IPS-20b (cell line): Measurements from ENCODE around the gene ARFGAP1.

ENCODE experiments used
- H3K27ac ChIP-seq: one replicate; pipeline ENCODE4 v1.5.1; 2013; ENCODE audit warnings: low read length
- H3K27me3 ChIP-seq: 2 replicates; pipeline ENCODE4 v1.6.1; 2013; ENCODE audit warnings: mild to moderate bottlenecking, low read length, inconsistent platforms; ENCODE audit not compliant: insufficient read depth
- H3K36me3 ChIP-seq: 2 replicates; pipeline ENCODE4 v1.6.1; 2013; ENCODE audit warnings: low read depth, mild to moderate bottlenecking, inconsistent platforms, low read length, moderate library complexity; ENCODE audit not compliant: insufficient read depth
- H3K4me1 ChIP-seq: 2 replicates; pipeline ENCODE4 v1.6.1; 2013; ENCODE audit warnings: mild to moderate bottlenecking, control low read depth, inconsistent platforms, low read length, moderate library complexity; ENCODE audit not compliant: insufficient read depth
- H3K4me3 ChIP-seq: 2 replicates; pipeline ENCODE4 v1.5.1; 2013; ENCODE audit warnings: mild to moderate bottlenecking, low read length, inconsistent platforms
- H3K9ac ChIP-seq: 2 replicates; pipeline ENCODE4 v1.6.1; 2013; ENCODE audit warnings: low read depth, mild to moderate bottlenecking, inconsistent platforms, low read length, moderate library complexity
- H3K9me3 ChIP-seq: 2 replicates; pipeline ENCODE4 v1.6.1; 2013; ENCODE audit warnings: mild to moderate bottlenecking, low read depth, low read length, inconsistent platforms; ENCODE audit not compliant: insufficient read depth

Gene ARFGAP1

DNA sequence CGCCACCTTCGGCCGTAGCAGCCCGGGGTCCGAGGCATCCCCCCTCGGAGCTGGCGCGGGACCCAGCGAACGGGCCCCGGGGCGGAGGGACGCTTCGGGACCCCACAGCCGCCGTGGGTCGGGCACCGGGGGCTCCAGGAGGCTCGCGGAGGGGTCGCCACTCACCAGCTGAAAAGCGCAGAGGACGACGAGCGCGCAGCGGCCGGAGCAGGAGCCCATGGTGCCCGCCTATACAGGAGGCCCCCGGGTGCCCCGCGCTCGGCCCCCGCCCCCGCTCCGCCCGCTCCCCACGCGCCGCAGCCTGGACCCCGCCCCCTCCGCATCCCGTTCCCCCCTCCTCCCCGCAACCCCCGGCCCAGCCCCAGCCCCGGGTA lies 18.4 kb upstream of the ARFGAP1 start, which contains the start of gene NKAIN4:
TSS of gene NKAIN4 (minus strand) at position 232 of the 374 bp plus-strand sequence. CDS start at position 219, 13 bp downstream.
- Histone ChIP-seq H3K36me3 (no peaks in the 10 kb centered on the region), H3K27ac (no peak within 1 kb of the TSS), H3K4me3 (peak within 1 kb of the TSS; percentile 66), H3K9ac (peak within 1 kb of the TSS; percentile 27; the same call in 1 of the 2 replicates), H3K9me3 (no peaks in the 10 kb centered on the region), H3K4me1 (peaks cover 9% of the 10 kb centered on the region; the same call in 1 of the 2 replicates), H3K27me3 (peaks cover 45% of the 10 kb centered on the region)

DNA sequence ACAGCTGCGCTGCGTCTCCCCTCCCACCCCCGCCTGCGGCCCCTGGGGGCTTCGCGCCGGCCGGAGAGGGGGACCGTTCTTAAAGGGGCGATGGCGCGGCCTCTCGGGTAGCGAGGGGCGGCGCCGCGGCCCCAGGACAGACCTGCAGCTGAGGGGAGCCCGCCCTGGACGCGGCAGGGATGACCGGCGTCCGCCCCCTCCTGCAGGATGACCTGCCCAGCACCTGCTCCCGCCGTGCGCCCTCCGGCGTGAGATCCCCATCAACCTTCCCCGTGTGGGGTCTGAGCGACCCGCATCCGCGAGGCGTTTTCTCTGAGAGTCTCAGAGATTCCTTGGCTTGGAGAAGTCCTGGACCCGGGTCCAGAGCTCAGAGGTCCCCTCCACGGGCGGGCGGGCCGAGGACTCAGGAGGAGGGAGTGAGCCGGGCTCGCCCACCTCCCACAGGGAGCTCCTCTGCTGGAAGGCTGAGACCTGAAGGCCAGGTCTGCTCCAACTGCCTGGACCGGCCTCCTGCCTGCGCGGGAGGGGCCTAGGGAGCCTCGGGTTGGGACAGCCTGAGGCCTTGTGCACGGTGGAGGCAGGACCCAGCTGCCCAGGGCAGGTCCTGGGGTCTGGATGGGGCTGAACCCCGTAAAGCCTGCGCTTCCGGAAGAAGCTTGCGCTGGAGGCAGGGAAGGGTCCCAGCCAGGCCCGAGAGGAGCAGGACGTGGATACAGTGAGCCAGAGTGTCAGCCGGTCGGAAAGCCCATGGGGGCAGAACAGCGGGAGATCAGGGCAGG lies 17.8 kb upstream of the ARFGAP1 start:
- H3K27ac ChIP-seq, result no peak overlapping the region
- H3K9ac ChIP-seq, result no peak overlapping the region; the same call in 1 of the 2 replicates
- H3K27me3 ChIP-seq, result peaks cover 45% of the 10 kb centered on the region
- no peaks in the 10 kb centered on the region for H3K36me3 ChIP-seq
- peak overlapping the region; percentile 66 for H3K4me3 ChIP-seq
- H3K4me1 ChIP-seq, result peaks cover 9% of the 10 kb centered on the region; the same call in 1 of the 2 replicates
- no peaks in the 10 kb centered on the region for H3K9me3 ChIP-seq

DNA sequence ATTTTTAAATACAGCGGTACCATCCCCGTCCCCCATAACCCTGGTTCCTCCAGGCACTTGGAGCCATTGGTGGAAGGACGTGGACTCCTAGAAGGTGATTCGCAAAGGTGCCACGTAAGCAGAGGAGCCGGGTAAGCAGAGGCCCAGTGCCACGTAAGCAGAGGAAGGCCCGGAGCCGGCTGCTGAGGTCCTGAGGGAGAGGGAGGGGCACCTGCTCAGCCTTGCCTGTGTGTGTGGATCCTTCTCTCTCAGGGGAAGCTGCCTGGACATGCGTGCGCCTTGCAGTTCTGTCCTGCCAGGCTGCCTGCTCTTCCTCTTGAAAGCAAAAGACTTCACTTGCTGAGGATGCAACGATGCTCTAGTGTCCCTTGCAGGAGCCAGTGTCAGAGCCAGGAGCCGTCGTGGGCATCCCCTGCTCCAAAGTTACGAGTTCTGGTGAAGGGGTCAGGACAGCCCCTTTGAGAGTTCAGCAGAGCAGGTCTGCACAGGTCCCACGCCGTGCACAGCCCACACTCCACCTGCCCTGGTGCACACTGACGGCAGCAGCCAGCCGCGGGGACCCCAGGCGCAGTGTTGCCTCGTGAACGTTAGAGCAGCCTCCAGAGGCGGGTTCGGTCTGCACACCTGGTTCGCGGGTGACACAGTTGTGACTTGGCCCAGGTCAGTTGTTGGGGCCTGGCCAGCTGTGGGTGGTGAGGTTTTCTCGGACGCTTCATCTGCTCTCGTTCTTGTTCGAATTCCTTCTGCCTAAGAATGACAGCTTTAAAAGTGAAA lies 16.5 kb upstream of the ARFGAP1 start:
- H3K27ac ChIP-seq, result no peak overlapping the region
- no peak overlapping the region for H3K9ac ChIP-seq

DNA sequence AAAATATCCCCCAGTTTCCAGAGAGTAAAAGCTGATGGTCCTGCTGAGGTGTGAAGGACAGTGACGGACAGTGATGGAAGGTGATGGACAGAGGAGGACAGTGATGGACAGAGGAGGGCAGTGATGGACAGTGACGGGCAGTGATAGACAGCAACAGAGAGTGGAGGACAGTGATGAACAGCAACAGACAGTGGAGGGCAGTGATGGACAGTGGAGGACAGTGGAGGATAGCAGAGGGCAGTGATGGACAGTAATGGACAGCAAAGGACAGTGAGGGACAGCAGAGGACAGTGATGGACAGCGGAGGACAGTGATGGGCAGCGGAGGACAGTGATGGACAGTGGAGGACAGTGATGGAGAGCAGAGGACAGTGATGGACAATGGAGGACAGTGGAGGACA lies 15.7 kb upstream of the ARFGAP1 start:
- Histone ChIP-seq H3K27me3 (peaks cover 41% of the 10 kb centered on the region), H3K27ac (no peak overlapping the region), H3K36me3 (no peaks in the 10 kb centered on the region), H3K4me3 (no peak overlapping the region), H3K9ac (no peak overlapping the region), H3K9me3 (no peaks in the 10 kb centered on the region), H3K4me1 (peaks cover 9% of the 10 kb centered on the region; the same call in 1 of the 2 replicates)

More for the DNA sequence above, 16.5 kb upstream of the ARFGAP1 start:
- no peak overlapping the region for H3K4me3 ChIP-seq
- peaks cover 9% of the 10 kb centered on the region; the same call in 1 of the 2 replicates for H3K4me1 ChIP-seq
- H3K9me3 ChIP-seq, result no peaks in the 10 kb centered on the region
- no peaks in the 10 kb centered on the region for H3K36me3 ChIP-seq
- peaks cover 45% of the 10 kb centered on the region for H3K27me3 ChIP-seq

DNA sequence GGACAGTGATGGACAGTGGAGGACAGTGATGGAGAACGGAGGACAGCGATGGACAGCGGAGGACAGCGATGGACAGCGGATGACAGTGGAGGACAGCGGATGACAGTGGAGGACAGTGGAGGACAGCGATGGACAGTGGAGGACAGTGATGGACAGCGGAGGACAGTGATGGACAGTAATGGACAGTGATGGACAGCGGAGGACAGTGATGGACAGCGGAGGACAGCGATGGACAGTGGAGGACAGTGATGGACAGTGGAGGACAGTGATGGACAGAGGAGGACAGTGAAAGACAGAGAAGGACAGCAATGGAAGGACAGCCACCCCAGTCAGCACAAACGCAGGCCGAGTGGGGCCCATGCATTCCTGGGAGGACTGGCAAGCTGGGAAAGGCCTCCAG lies 15.0 kb upstream of the ARFGAP1 start:
- Histone ChIP-seq H3K9me3 (no peaks in the 10 kb centered on the region), H3K4me1 (peaks cover 9% of the 10 kb centered on the region; the same call in 1 of the 2 replicates), H3K27me3 (peaks cover 35% of the 10 kb centered on the region), H3K36me3 (no peaks in the 10 kb centered on the region), H3K27ac (no peak overlapping the region), H3K9ac (no peak overlapping the region), H3K4me3 (no peak overlapping the region)

DNA sequence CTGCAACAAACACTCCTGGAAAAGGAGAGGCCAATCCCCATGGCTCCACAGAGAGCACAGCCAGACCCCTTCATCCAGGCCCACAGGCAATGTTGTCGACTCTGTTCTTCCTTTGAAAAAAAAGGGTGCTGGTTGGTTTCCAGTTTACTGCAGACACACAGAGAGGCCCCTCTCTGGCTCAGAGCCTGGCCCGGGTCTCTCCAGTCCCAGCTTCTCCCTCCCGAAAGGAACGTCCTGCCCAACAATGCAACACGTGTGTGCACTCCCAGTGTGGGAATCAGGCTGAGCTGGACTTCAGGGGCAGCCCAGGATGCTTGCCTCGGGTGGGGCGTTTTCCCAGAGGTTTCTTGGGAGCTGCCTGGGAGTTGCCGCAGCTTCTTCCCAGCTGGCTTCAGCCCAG lies 13.8 kb upstream of the ARFGAP1 start:
- Histone ChIP-seq H3K36me3 (no peaks in the 10 kb centered on the region), H3K9me3 (no peaks in the 10 kb centered on the region), H3K4me3 (no peak overlapping the region), H3K27me3 (peaks cover 25% of the 10 kb centered on the region), H3K27ac (no peak overlapping the region), H3K9ac (no peak overlapping the region), H3K4me1 (peaks cover 5% of the 10 kb centered on the region; the same call in 1 of the 2 replicates)

DNA sequence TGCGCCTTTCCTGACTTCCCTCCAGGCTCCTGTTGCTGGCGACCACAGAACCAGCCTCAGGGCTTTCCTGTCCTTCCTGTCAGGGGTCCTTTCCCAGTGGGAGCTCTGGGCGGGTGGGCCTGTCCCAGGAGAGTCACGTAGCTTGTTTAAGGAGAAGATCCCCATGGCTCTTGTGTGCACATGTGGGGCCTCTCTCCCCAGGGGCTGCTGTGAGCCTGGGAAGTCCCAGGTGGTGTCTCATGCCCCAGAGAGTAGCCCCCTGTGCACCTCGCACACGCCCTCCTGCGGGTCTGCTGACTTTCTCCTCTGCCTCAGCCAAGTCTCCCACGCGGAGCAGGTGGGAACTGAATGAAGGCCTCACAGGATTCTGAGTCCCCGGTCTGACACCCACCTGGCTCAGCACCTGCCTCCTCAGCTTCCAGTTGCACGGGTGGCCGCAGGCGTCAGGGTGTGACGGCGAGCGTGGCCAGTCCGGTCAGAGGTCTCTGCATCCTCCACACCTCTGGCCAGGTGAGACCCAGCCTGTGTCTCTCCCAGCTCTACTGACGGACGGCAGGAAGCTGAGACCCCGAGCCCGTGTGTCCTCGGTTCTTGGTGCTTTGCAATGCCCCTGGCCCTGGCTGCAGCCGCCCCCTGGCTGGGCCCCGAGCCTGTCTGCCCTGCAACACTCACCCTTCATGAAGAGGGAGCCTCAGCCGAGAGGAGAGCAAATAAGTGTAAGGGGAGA lies 12.7 kb upstream of the ARFGAP1 start:
- Histone ChIP-seq H3K27ac (no peak overlapping the region), H3K27me3 (peaks cover 21% of the 10 kb centered on the region), H3K9me3 (no peaks in the 10 kb centered on the region), H3K9ac (no peak overlapping the region), H3K4me3 (no peak overlapping the region), H3K4me1 (peaks cover 5% of the 10 kb centered on the region; the same call in 1 of the 2 replicates), H3K36me3 (no peaks in the 10 kb centered on the region)

DNA sequence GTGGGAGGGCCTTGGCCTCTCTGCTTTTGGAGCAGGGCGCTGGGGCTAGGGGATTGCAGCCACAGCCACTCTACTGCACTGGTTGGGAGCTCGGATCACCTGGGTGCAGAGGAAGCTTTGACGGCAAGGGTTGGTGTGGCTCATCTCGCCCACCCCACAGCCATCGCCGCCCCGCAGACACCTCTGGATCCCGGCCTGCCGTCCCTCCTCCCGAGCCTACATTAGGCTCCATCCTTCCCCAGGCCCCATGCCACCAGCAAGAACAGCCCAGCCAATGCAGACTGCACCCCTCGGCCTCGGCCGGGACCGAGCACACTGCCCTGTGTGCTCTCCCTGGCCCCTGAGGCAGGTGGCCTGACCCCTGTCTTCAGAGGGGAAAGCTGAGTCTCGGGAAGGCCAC lies 12.1 kb upstream of the ARFGAP1 start:
- peaks cover 14% of the 10 kb centered on the region for H3K27me3 ChIP-seq
- no peak overlapping the region for H3K9ac ChIP-seq
- H3K36me3 ChIP-seq, result no peaks in the 10 kb centered on the region
- no peak overlapping the region for H3K27ac ChIP-seq
- H3K4me3 ChIP-seq, result no peak overlapping the region
- no peaks in the 10 kb centered on the region for H3K9me3 ChIP-seq
- H3K4me1 ChIP-seq, result 0 out of 2 replicates have a peak, but pooled peaks cover 1% of the 10 kb centered on the region

DNA sequence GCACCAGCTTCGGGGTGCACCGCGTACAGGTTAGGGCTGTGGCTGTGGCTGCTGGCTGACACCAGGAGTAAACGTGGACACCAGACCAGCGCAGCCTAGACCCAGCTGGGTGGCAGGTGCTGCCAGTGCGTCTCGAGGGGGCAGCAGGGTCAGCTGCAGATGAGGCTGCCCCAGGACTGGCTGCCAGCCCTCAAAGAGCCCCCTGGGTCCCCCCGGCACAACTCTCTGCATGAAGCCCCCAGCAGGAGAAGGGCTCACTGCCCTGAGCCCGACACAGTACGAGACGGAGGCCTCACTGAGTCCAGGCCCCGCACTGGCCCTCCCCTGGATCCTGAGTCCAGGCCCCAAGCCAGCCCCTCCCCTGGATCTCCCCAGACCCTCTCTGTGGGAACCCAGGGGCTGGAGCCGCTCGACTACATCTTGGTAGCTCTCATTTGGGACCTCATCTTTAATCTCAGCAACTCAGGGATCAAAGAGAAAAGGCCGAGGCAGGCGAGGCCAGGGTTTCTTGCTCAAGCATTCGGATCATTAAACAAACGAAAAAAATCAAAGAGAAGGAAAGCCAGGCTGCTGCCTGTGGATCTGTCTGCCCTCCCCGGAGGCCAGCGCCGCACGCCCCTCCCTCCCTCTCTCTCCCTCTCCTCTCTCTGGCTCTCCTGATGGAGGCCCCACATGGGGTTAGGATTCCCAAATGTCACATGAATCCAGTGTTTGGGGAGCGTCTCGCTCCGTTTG lies 11.4 kb upstream of the ARFGAP1 start:
- Histone ChIP-seq H3K9me3 (no peaks in the 10 kb centered on the region), H3K4me3 (no peak overlapping the region), H3K27me3 (peaks cover 7% of the 10 kb centered on the region), H3K4me1 (no peaks in the 10 kb centered on the region), H3K36me3 (no peaks in the 10 kb centered on the region), H3K9ac (no peak overlapping the region), H3K27ac (no peak overlapping the region)

DNA sequence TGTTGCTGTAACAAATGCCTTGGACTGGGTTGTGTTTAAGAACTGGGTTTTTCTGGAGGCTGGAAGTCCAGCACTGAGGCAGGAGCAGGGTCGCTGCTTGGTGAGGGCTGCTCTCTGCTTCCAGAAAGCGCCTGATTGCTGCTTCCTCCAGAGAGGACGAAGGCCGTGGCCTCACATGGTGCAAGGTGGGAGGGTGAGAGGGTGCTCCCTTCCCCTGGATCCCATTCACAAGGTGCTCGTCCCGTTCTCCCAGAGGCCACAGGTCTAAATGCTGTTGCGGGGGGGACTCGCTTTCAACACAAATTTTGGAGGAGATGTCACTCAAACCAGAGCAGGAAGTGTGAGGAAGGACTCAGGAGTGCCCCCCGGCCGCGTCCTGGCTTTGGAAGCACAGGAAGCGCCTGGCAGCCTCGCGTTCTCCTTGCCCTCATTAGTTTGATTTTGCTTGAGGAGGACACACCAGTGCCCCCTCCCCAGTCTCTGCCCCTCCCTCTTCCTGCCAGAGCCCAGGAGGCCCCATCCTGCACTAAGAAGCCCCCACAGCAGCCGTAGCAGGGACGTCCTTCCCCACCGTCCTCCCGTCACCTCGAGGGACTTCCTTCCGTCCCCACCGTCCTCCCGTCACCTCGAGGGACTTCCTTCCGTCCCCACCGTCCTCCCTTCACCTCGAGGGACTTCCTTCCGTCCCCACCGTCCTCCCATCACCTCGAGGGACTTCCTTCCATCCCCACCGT lies 10.7 kb upstream of the ARFGAP1 start:
- Histone ChIP-seq H3K4me1 (no peaks in the 10 kb centered on the region), H3K4me3 (no peak overlapping the region), H3K27ac (no peak overlapping the region), H3K9me3 (no peaks in the 10 kb centered on the region), H3K27me3 (0 out of 2 replicates have a peak, but pooled peaks cover under 1% of the 10 kb centered on the region), H3K9ac (no peak overlapping the region), H3K36me3 (no peaks in the 10 kb centered on the region)
